Transverse colon (tissue), 4 donors: ENCODE measurements around the gene CHN1. TPM values are rescaled to one million over a fixed set of nuclear protein-coding genes. Genes with fewer than 3 reads are reported as not detected.

Experiments
- DNase-seq: peaks from one replicate; pipeline ENCODE4 v3.0.0-alpha.2; 2019
- H3K27ac ChIP-seq, 4 donors: fragments of 200-600 bp; sonication (generic); 2 replicates each; pipeline ENCODE4 v1.5.1; 2016 to 2018; ENCODE audit warnings: inconsistent platforms in 4 of 4
- H3K27me3 ChIP-seq: fragments of 200-600 bp; sonication (generic); 2 replicates; pipeline ENCODE4 v1.5.1; 2017; ENCODE audit warnings: inconsistent platforms
- H3K36me3 ChIP-seq, 4 donors: fragments of 200-600 bp; sonication (generic); 2 replicates each; pipeline ENCODE4 v1.5.1; 2017 to 2019; ENCODE audit warnings: inconsistent platforms in 4 of 4
- H3K4me1 ChIP-seq, 4 donors: fragments of 200-600 bp; sonication (generic); 2 replicates each; pipeline ENCODE4 v1.5.1; 2017 to 2020; ENCODE audit warnings: inconsistent platforms in 4 of 4
- H3K4me3 ChIP-seq, 4 donors: fragments of 200-600 bp; sonication (generic); 1 replicate in 1 of 4; 2 replicates in 3 of 4; pipeline versions ENCODE4 v1.5.1 to v1.6.1; 2017 to 2019; ENCODE audit warnings: inconsistent platforms in 4 of 4
- H3K9me3 ChIP-seq, 2 donors: fragments of 200-600 bp; sonication (generic); 2 replicates each; pipeline ENCODE4 v1.5.1; 2017 to 2019; ENCODE audit warnings: inconsistent platforms in 2 of 2
- EP300 ChIP-seq: sonication (generic); formaldehyde crosslinking; IDR thresholded peaks from one replicate; pipeline ENCODE4 v1.6.1; 2017; ENCODE audit warnings: antibody characterized with exemption, low read depth
- POLR2A ChIP-seq: fragments of 450-650 bp; IDR thresholded peaks from one replicate; pipeline ENCODE4 v1.6.1; 2016; ENCODE audit warnings: antibody characterized with exemption, mild to moderate bottlenecking, moderate library complexity
- POLR2AphosphoS5 ChIP-seq, 3 donors: sonication (generic); formaldehyde crosslinking; IDR thresholded peaks; one replicate each; pipeline ENCODE4 v1.6.1; 2016; ENCODE audit warnings: antibody characterized with exemption in 3 of 3
- WGBS, 2 donors: methylation state at CpG; one replicate each; pipeline ENCODE4 v1.1.5; 2018; ENCODE audit warnings: low coverage in 1 of 2; 5-methylcytosine and 5-hydroxymethylcytosine counted together
- in situ Hi-C, 4 donors: fragments of 200-750 bp; cut with MboI; loops; one replicate each; pipeline versions ENCODE4 v1.15.0 to v1.15.1; 2017; ENCODE audit warnings: low sequenced_read_pairs in 3 of 4, low pct_ligation_motif_present in 1 of 4, low pct_unique_long_range_greater_than_20kb in 1 of 4
- intact Hi-C: fragments of 100-400 bp; cut with DNase I; formaldehyde crosslinking; loops from one replicate; pipeline ENCODE4 v1.15.1; 2023; ENCODE audit warnings: low total_unique reads
- total RNA-seq, 4 donors: library from RNA; depleted of rRNA; stranded (reverse); fragments of >200 nt; gene quantifications; one replicate each; pipeline ENCODE4 v1.1.0, GENCODE V29; 2016
- TF ChIP-seq, protein P1 (sequence below), 5 experiments: fragments of 200-600 bp in 3 of 5; fragments of 450-650 bp in 2 of 5; sonication (generic) in 3 of 5; IDR thresholded peaks; 1 replicate in 2 of 5; 2 replicates in 3 of 5; pipeline ENCODE4 v1.5.1; 2016 to 2017; ENCODE audit warnings: antibody characterized with exemption in 5 of 5, inconsistent platforms in 3 of 5, mild to moderate bottlenecking in 2 of 5, moderate library complexity in 1 of 5

Gene CHN1
- total RNA-seq, 4 donors from 2014 or later, result 1.6 to 3.2 (median 3.0) TPM; not detected in 1

- TF ChIP-seq, protein P1, sequence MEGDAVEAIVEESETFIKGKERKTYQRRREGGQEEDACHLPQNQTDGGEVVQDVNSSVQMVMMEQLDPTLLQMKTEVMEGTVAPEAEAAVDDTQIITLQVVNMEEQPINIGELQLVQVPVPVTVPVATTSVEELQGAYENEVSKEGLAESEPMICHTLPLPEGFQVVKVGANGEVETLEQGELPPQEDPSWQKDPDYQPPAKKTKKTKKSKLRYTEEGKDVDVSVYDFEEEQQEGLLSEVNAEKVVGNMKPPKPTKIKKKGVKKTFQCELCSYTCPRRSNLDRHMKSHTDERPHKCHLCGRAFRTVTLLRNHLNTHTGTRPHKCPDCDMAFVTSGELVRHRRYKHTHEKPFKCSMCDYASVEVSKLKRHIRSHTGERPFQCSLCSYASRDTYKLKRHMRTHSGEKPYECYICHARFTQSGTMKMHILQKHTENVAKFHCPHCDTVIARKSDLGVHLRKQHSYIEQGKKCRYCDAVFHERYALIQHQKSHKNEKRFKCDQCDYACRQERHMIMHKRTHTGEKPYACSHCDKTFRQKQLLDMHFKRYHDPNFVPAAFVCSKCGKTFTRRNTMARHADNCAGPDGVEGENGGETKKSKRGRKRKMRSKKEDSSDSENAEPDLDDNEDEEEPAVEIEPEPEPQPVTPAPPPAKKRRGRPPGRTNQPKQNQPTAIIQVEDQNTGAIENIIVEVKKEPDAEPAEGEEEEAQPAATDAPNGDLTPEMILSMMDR (IDR thresholded peaks at IDR 0.05), result no peak
- no peak for TF ChIP-seq POLR2AphosphoS5 (IDR thresholded peaks at IDR 0.05)
- TF ChIP-seq POLR2A, result no peak
- no peak for TF ChIP-seq EP300
- no peak overlapping the region for H3K4me3 ChIP-seq
- 80 to 90% methylated on average over 8 to 16 of the region's 16 CpGs for WGBS, 2 donors
- no peaks in the 10 kb centered on the region for H3K9me3 ChIP-seq
- no peak overlapping the region for H3K27ac ChIP-seq
- peaks cover 0 to 6% (median 0%) of the 10 kb centered on the region in 4 donors for H3K4me1 ChIP-seq
- in situ Hi-C loops (no loop called here), intact Hi-C loops (no loop called here)
- H3K27me3 ChIP-seq, result no peaks in the 10 kb centered on the region
- DNase-seq, result no peak
- H3K36me3 ChIP-seq, result no peaks in the 10 kb centered on the region
These were observed 216.2 kb downstream of the CHN1 start for GRCh38 chr2:174789001-174789400.

GRCh38 chr2:174788291-174788929 lies 216.8 kb downstream of the CHN1 start:
- TF ChIP-seq EP300, result no peak
- no peak for TF ChIP-seq POLR2AphosphoS5 (IDR thresholded peaks at IDR 0.05)
- TF ChIP-seq POLR2A, result no peak
- TF ChIP-seq, protein P1 (IDR thresholded peaks at IDR 0.05), result no peak
- Histone ChIP-seq H3K9me3 (no peaks in the 10 kb centered on the region), H3K4me3 (no peak overlapping the region), H3K27ac (no peak overlapping the region), H3K4me1 (peaks cover 0 to 6% (median 0%) of the 10 kb centered on the region in 4 donors), H3K27me3 (no peaks in the 10 kb centered on the region), H3K36me3 (no peaks in the 10 kb centered on the region)
- 67% methylated on average over 14 of the region's 15 CpGs; no CpG with 5 or more reads in 1 of the 2 donors for WGBS, 2 donors
- in situ Hi-C loops (no loop called here), intact Hi-C loops (no loop called here)
- DNase-seq, result no peak

DNA sequence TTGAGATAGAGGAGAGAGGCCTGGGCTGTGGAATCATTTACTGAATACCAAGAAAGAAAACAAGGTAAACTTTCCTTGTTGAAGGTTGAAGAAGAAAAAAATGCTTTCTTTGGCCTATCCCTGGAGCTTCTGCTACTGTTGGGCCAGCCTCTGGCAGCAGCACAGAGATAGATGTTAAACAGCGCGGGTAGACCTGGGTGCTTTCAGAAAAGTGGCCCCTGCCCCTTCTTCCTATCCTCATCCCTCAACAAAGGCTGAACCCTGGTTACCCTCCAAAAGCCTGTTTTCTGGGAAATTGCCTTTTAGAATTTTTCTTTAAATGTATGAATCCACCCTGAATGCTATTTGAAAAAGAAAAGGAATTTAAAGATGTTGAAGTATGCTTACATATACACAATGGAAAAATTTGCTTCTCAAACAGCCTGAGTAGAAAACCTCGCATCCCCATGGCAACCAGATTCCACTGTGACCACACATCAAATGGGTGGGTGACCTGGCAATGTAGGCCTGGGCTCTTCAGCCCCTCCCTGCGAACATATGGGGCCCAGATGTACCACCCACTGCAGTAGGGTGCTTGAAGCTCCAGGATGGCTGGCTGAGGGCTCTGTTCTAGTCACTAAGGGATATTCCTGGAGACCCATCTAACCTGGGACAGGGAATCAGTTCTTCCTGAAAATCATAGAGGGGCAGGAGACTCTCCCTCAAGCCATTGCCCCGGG lies 217.5 kb downstream of the CHN1 start:
- no peak for DNase-seq
- TF ChIP-seq POLR2AphosphoS5 (IDR thresholded peaks at IDR 0.05) (no peak), POLR2A (no peak), EP300 (no peak)
- TF ChIP-seq, protein P1 (IDR thresholded peaks at IDR 0.05), result no peak
- intact Hi-C loops (no loop called here), in situ Hi-C loops (no loop called here)
- Histone ChIP-seq H3K4me3 (no peak overlapping the region), H3K27ac (no peak overlapping the region), H3K36me3 (no peaks in the 10 kb centered on the region), H3K4me1 (peaks cover 0 to 6% (median 0%) of the 10 kb centered on the region in 4 donors), H3K9me3 (no peaks in the 10 kb centered on the region), H3K27me3 (no peaks in the 10 kb centered on the region)
- 71 to 77% methylated on average over 3 to 5 of the region's 5 CpGs for WGBS, 2 donors

GRCh38 chr2:174786066-174786725 lies 219.0 kb downstream of the CHN1 start:
- no peak for DNase-seq
- H3K27me3 ChIP-seq, result no peaks in the 10 kb centered on the region
- no peaks in the 10 kb centered on the region for H3K9me3 ChIP-seq
- 86 to 88% methylated on average over 8 of the region's 8 CpGs for WGBS, 2 donors
- no peak overlapping the region for H3K4me3 ChIP-seq
- intact Hi-C loops (no loop called here), in situ Hi-C loops (no loop called here)
- TF ChIP-seq EP300 (no peak), POLR2AphosphoS5 (IDR thresholded peaks at IDR 0.05) (no peak), POLR2A (no peak)
- TF ChIP-seq, protein P1 (IDR thresholded peaks at IDR 0.05), result no peak
- H3K27ac ChIP-seq, result no peak overlapping the region
- peaks cover 0 to 6% (median 0%) of the 10 kb centered on the region in 4 donors for H3K4me1 ChIP-seq
- H3K36me3 ChIP-seq, result no peaks in the 10 kb centered on the region
